ENCODE results near the gene FRG2B.
"Not testable (repeated sequence)": the region's sequence is repeated elsewhere in the genome, so short reads cannot be mapped to it uniquely, and the experiment has no call there.

FRG2B gene

DNA sequence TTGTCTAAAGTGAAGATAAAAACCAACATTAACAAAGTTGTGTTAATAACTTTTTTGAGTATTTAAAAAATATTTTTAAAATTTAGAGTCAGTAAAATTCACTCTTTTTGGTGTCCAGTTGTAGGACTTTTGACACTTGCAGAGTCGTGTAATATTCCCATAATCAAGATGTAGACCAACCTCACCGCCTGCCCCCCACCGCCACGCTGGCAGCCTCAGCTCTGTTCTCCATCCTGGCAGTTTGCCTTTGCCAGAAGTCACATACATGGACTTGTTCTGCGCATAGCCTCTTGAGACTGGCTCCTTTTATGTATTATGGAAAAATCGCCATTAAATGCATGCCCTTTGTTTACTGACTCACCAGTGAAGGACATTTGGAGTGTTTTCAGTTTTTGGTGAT, 33.9 kb downstream of the FRG2B start:
- DNase-seq = no peak

DNA sequence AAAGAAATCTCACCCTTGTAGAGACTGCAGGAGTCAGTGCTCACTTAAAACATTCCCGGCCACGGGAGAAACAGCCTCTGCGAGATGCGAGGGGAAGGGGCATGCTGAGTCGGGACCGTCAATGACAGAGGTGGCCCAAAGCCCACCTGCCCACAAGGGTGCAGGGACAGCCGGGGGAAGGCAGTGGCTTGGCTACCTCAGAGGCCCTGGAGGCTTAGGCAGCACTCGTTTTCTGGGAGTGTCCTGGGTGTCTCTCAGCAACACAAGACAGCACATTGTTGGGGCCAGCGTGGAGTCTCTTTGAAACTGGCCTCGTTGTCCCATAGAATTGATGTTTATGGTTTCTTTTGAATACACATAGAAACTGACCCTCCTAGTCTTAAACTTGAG, 35.6 kb downstream of the FRG2B start:
- no peak for DNase-seq

DNA sequence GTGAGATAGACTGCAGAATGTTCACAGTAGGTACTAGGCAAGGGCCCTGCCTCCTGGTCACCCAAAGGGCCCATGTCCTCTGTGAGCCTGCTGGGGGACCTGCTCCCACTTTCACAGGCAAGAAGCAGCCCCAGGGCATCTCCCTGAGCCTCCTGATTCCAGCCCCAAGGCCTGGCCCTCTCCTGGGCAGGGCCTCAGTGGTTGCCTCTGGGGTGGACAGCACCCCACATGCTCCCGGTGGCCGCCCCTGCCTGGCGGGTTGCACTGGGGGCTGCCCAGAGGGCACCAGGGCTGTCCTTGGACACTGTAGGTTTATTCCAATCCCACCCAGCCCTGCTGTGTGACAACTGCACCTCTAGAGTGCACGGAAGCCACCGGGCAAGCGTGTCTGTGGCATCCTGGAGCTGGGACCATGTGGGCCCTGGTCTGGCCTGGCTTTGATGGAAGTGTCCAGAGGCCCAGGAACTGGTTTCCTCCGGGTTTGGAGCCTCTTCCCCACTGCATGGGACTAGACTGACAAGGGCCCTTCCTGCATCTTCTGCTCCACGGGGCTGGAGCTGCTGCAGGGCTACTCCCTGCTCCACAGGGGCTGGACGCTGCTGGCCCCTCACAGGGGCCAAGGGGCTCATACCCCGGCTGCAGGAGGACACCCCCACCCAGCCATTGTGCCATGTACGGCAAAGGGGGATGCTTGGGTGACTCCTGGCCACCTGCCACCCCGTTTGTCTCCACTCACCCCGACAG, 36.2 kb downstream of the FRG2B start:
- no peak for DNase-seq

DNA sequence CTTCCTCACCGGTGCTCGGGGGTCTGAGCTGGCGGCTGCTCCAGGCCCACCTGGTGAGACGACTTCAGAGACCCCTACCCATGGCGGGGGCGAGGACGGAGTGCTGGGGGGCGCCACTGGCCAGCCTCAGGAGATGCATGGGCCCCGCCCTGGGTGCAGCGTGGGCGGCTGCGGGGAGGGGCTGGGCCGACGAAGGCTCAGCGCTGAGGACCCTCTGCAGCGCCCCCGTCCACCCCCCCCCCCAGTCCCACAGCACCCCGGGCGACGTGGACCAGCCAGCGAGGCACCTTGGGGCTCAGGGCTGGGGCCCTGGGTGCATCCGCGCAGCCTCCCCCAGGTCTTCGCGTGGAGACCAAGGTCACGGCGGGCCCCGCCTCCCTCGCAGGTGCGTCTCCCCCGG, 49.6 kb downstream of the FRG2B start:
- not testable (repeated sequence) for DNase-seq

Data from AML-193 (cell line).